Ascending aorta (tissue), 2 donors: ENCODE measurements around the gene SAP30BP. TPM values are rescaled to one million over a fixed set of nuclear protein-coding genes. Genes with fewer than 3 reads are reported as not detected.
A peak's percentile ranks its signal among the peaks of the same experiment; 100 is the strongest.

Source experiments
- DNase-seq, 2 donors: peaks; one replicate each; pipeline ENCODE4 v3.0.0-alpha.2; 2019; ENCODE audit warnings: low spot score in 2 of 2
- H3K27ac ChIP-seq, 2 donors: fragments of 200-600 bp; sonication (generic); one replicate each; pipeline ENCODE4 v1.5.1; 2016 to 2017; ENCODE audit warnings: mild to moderate bottlenecking in 1 of 2
- H3K27me3 ChIP-seq: fragments of 200-600 bp; sonication (generic); one replicate; pipeline ENCODE4 v1.5.1; 2017
- H3K36me3 ChIP-seq, 2 donors: fragments of 200-600 bp; sonication (generic); one replicate each; pipeline ENCODE4 v1.5.1; 2016
- H3K4me1 ChIP-seq, 2 donors: fragments of 200-600 bp; sonication (generic); one replicate each; pipeline ENCODE4 v1.5.1; 2016 to 2017; ENCODE audit warnings: mild to moderate bottlenecking in 1 of 2
- H3K4me3 ChIP-seq, 2 donors: fragments of 200-600 bp; sonication (generic); one replicate each; pipeline ENCODE4 v1.5.1; 2016 to 2017; ENCODE audit warnings: mild to moderate bottlenecking in 1 of 2
- H3K9me3 ChIP-seq, 2 donors: fragments of 200-600 bp; sonication (generic); one replicate each; pipeline ENCODE4 v1.5.1; 2016
- intact Hi-C: fragments of 100-400 bp; cut with DNase I; formaldehyde crosslinking; loops from one replicate; pipeline ENCODE4 v1.15.1; 2023
- total RNA-seq: library from RNA; depleted of rRNA; stranded (reverse); fragments of >200 nt; gene quantifications from one replicate; pipeline ENCODE4 v1.1.0, GENCODE V29; 2016
- TF ChIP-seq, protein P1 (sequence below), 3 experiments: fragments of 200-600 bp in 2 of 3; fragments of 450-650 bp in 1 of 3; sonication (generic) in 2 of 3; IDR thresholded peaks; one replicate each; pipeline ENCODE4 v1.5.1; 2016 to 2019; ENCODE audit warnings: antibody characterized with exemption in 3 of 3, mild to moderate bottlenecking in 1 of 3, moderate library complexity in 1 of 3

Gene SAP30BP
- total RNA-seq, 1 donor from 2014 or later: 70.9 TPM

DNA sequence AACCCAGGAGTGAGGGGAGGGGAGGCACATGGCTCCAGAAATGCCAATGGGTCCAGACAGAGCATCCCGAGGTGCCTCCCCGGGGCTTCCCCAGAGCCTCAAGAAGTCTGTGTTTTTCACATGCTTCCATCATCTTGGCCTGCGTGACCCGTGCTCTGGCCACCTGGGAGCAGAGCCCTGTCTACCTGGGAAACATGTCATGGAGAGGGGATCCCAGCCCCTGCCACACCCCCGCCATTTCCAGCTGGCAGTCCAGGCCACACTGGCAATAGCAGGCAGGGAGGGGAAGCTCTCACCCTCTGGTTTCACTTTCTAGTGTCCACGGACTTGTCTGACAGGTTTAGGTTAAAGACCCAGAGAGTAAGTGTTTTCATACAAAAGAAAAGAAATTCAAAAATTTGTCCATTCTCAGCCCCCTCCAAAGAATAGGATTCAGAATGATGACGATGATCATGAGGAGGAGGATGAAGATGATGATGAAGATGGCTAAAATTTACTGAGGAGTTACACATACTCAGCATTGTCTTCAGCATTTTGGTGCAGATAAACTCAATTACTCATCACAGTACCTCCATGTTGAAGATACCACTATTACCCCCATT lies 24.9 kb upstream of the SAP30BP start:
- Histone ChIP-seq H3K4me1 (no peaks in the 10 kb centered on the region), H3K9me3 (no peaks in the 10 kb centered on the region), H3K27ac (no peak overlapping the region), H3K27me3 (no peaks in the 10 kb centered on the region), H3K4me3 (no peak overlapping the region), H3K36me3 (peaks cover 3 to 5% of the 10 kb centered on the region in 2 donors)
- no peak for DNase-seq
- intact Hi-C loops: no loop called here
- TF ChIP-seq, protein P1, sequence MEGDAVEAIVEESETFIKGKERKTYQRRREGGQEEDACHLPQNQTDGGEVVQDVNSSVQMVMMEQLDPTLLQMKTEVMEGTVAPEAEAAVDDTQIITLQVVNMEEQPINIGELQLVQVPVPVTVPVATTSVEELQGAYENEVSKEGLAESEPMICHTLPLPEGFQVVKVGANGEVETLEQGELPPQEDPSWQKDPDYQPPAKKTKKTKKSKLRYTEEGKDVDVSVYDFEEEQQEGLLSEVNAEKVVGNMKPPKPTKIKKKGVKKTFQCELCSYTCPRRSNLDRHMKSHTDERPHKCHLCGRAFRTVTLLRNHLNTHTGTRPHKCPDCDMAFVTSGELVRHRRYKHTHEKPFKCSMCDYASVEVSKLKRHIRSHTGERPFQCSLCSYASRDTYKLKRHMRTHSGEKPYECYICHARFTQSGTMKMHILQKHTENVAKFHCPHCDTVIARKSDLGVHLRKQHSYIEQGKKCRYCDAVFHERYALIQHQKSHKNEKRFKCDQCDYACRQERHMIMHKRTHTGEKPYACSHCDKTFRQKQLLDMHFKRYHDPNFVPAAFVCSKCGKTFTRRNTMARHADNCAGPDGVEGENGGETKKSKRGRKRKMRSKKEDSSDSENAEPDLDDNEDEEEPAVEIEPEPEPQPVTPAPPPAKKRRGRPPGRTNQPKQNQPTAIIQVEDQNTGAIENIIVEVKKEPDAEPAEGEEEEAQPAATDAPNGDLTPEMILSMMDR (IDR thresholded peaks at IDR 0.05): no peak

- TF ChIP-seq, protein P1 (IDR thresholded peaks at IDR 0.05): no peak
- no peaks in the 10 kb centered on the region for H3K4me1 ChIP-seq
- H3K27me3 ChIP-seq: no peaks in the 10 kb centered on the region
- H3K4me3 ChIP-seq: no peak overlapping the region
- H3K9me3 ChIP-seq: no peaks in the 10 kb centered on the region
- no peak overlapping the region for H3K27ac ChIP-seq
- no peak for DNase-seq
- peaks cover 4 to 11% of the 10 kb centered on the region in 2 donors for H3K36me3 ChIP-seq
- intact Hi-C loops: no loop called here
Observed at GRCh38 chr17:75642784-75643642, 24.1 kb upstream of the SAP30BP start.

DNA sequence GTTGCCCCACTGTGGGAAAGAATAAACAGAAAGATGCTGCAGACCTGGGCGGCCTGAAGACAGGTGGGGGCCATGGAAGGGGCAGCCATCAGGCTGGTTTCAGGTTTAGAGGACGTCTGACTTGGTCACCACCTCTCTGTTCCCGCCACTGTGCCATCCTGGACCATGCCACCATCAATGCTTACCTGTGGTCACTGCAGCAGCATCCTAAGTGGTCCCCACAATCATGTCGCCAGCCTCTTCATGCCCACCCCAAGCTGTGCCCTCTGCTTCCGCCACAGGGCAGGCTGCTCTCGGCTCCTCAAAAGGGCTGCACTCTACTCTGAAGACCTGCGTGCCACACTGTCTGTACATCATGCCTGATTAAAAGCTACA lies 23.5 kb upstream of the SAP30BP start:
- Histone ChIP-seq H3K27me3 (no peaks in the 10 kb centered on the region), H3K4me3 (no peak overlapping the region), H3K9me3 (no peaks in the 10 kb centered on the region), H3K4me1 (no peaks in the 10 kb centered on the region), H3K27ac (no peak overlapping the region), H3K36me3 (peaks cover 7 to 15% of the 10 kb centered on the region in 2 donors)
- intact Hi-C loops: no loop called here
- TF ChIP-seq, protein P1 (IDR thresholded peaks at IDR 0.05): no peak
- no peak for DNase-seq

DNA sequence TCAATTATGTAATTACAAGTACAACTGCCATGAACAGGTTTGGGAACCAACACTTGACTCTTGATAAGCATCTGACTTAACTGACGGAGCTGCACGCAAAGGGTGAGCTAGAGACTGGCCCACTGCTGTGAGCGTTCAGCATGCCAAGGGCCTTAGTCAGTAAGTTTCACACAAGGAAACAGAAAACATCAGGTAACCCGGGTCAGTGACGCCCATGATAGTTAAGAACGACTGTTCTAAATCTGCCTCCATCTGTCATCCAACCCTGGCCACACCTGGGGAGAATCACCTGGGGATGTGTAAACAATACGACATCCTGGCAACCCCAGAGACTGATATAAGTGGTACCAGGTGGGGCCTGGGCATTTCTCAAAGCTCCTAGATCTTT lies 21.6 kb upstream of the SAP30BP start:
- Histone ChIP-seq H3K4me3 (no peak overlapping the region), H3K27ac (no peak overlapping the region), H3K9me3 (no peaks in the 10 kb centered on the region), H3K36me3 (peaks cover 11 to 28% of the 10 kb centered on the region in 2 donors), H3K4me1 (no peaks in the 10 kb centered on the region), H3K27me3 (no peaks in the 10 kb centered on the region)
- TF ChIP-seq, protein P1 (IDR thresholded peaks at IDR 0.05): no peak
- intact Hi-C loops: no loop called here
- DNase-seq: peak in 1 of 2 donors; percentile 6

- peak in 1 of 2 donors; percentile 9 for DNase-seq
- peaks cover 16 to 32% of the 10 kb centered on the region in 2 donors for H3K36me3 ChIP-seq
- TF ChIP-seq, protein P1 (IDR thresholded peaks at IDR 0.05): no peak
Observed at GRCh38 chr17:75645889-75646637, 21.1 kb upstream of the SAP30BP start.

More at GRCh38 chr17:75645889-75646637, 21.1 kb upstream of the SAP30BP start:
- no peaks in the 10 kb centered on the region for H3K27me3 ChIP-seq
- H3K27ac ChIP-seq: peak overlapping the region in 1 of 2 donors; percentile 26
- H3K9me3 ChIP-seq: no peaks in the 10 kb centered on the region
- intact Hi-C loops: no loop called here
- no peaks in the 10 kb centered on the region for H3K4me1 ChIP-seq
- no peak overlapping the region for H3K4me3 ChIP-seq
